HepG2 (cell line): ENCODE results near the gene SAP25. TPM values are rescaled to one million over a fixed set of nuclear protein-coding genes. Genes with fewer than 3 reads are reported as not detected.
A peak's percentile ranks its signal among the peaks of the same experiment; 100 is the strongest.

Experiments used
- ATAC-seq: fragments of 200-7000 bp; cut with Tn5 transposase; 3 replicates; pipeline ENCODE4 v1.9.1; 2020; ENCODE audit warnings: mild to moderate bottlenecking, moderate library complexity
- BruUV-seq: library from RNA; stranded (reverse); fragments of 400-500 nt; replicated peaks from 2 replicates; lab custom pipeline; 2021; lab: Mats Ljungman, UMichigan
- CTCF ChIA-PET: fragments of 300-600 bp; formaldehyde crosslinking; extraction: SDS; loops from one replicate; lab custom pipeline; 2021; ENCODE audit warnings: low total read pairs, inconsistent platforms, low intra/inter-chr PET ratio; lab: Yijun Ruan, JAX
- POLR2A ChIA-PET: fragments of 350-600 bp; sonication (Branson Sonifier 250); formaldehyde crosslinking; loops from one replicate; lab custom pipeline; 2020; ENCODE audit warnings: antibody characterized with exemption, inconsistent platforms; lab: Yijun Ruan, JAX
- DNase-seq: peaks from one replicate; pipeline ENCODE4 v3.0.0-alpha.2; 2015; ENCODE audit warnings: low spot score
- FAIRE-seq: peaks from 3 replicates; lab custom pipeline; 2011; peaks lifted over from hg19 to GRCh38; lab: Jason Lieb, UNC
- H2AFZ ChIP-seq: one replicate; pipeline ENCODE4 v1.6.1; 2011; ENCODE audit warnings: low read length, inconsistent platforms
- H3K27ac ChIP-seq: fragments of 300-600 bp; 3 replicates; pipeline ENCODE4 v1.8.0; 2011; ENCODE audit warnings: mixed run types, mild to moderate bottlenecking, mixed read lengths, low read length, inconsistent platforms; ENCODE audit not compliant: insufficient read depth; ENCODE audit errors: extremely low read length
- H3K27me3 ChIP-seq, 2 experiments: fragments of 200-600 bp in 1 of 2; 2 replicates in 1 of 2; 3 replicates in 1 of 2; pipeline versions ENCODE4 v1.6.0 to v1.8.0; 2011; ENCODE audit warnings: low read length in 2 of 2, mild to moderate bottlenecking in 2 of 2, moderate library complexity in 2 of 2, inconsistent platforms in 1 of 2; ENCODE audit not compliant: insufficient read depth in 2 of 2, control insufficient read depth in 1 of 2
- H3K36me3 ChIP-seq, 2 experiments: fragments of 200-600 bp in 1 of 2; replicated peaks in 1 of 2; 2 replicates in 1 of 2; 3 replicates in 1 of 2; pipeline versions ENCODE4 v1.5.1 to v1.8.0; 2011; ENCODE audit warnings: low read length in 2 of 2, inconsistent platforms in 1 of 2; ENCODE audit not compliant: insufficient read depth in 2 of 2, control insufficient read depth in 1 of 2
- H3K4me1 ChIP-seq: 2 replicates; pipeline ENCODE4 v1.5.1; 2012; ENCODE audit warnings: low read length, inconsistent platforms; ENCODE audit not compliant: insufficient read depth
- H3K4me2 ChIP-seq: 2 replicates; pipeline ENCODE4 v1.6.0; 2011; ENCODE audit warnings: low read depth, low read length, inconsistent platforms
- H3K4me3 ChIP-seq, 3 experiments: fragments of 200-600 bp in 1 of 3; sonication (generic), shearing (Covaris generic) in 1 of 3; replicated peaks in 1 of 3; 2 replicates each; pipeline ENCODE4 v1.5.1; 2011 to 2016; ENCODE audit warnings: low read length in 3 of 3, inconsistent platforms in 2 of 3, low read depth in 2 of 3, mild to moderate bottlenecking in 2 of 3, control low read depth in 1 of 3, mixed read lengths in 1 of 3; ENCODE audit not compliant: insufficient read depth in 1 of 3
- H3K79me2 ChIP-seq: one replicate; pipeline ENCODE4 v1.6.1; 2011; ENCODE audit warnings: low read length, inconsistent platforms; ENCODE audit not compliant: insufficient read depth
- H3K9ac ChIP-seq: 2 replicates; pipeline ENCODE4 v1.6.0; 2011; ENCODE audit warnings: mild to moderate bottlenecking, low read depth, low read length, inconsistent platforms; ENCODE audit not compliant: insufficient read depth
- H3K9me3 ChIP-seq: 2 replicates; pipeline ENCODE4 v1.5.1; 2012; ENCODE audit warnings: mild to moderate bottlenecking, low read length
- H4K20me1 ChIP-seq: 2 replicates; pipeline ENCODE4 v1.6.0; 2011; ENCODE audit warnings: inconsistent platforms, mild to moderate bottlenecking, low read length, moderate library complexity; ENCODE audit not compliant: insufficient read depth
- CREB3 ChIP-seq: sonication (generic); formaldehyde crosslinking; IDR thresholded peaks from 2 replicates; pipeline ENCODE4 v1.5.0; 2020; ENCODE audit warnings: missing genetic modification reagents
- DNMT3B ChIP-seq: conservative IDR thresholded peaks from 2 replicates; pipeline ENCODE4 v1.6.1; 2016; ENCODE audit warnings: missing biosample characterization, control low read depth
- IKZF5 ChIP-seq: IDR thresholded peaks from 2 replicates; pipeline ENCODE4 v1.6.1; 2018; ENCODE audit warnings: missing genetic modification reagents, mild to moderate bottlenecking, missing compliant biosample characterization
- JARID2 ChIP-seq: sonication (generic); formaldehyde crosslinking; IDR thresholded peaks from 2 replicates; pipeline ENCODE4 v1.8.1; 2023; ENCODE audit warnings: missing genetic modification reagents, inconsistent platforms; ENCODE audit not compliant: insufficient replicate concordance
- MED8 ChIP-seq: sonication (generic); formaldehyde crosslinking; IDR thresholded peaks from 2 replicates; pipeline ENCODE4 v1.8.1; 2023; ENCODE audit warnings: mild to moderate bottlenecking, missing genetic modification reagents; ENCODE audit not compliant: insufficient replicate concordance
- MIER2 ChIP-seq: IDR thresholded peaks from 2 replicates; pipeline ENCODE4 v1.6.1; 2016; ENCODE audit warnings: missing biosample characterization, missing genetic modification reagents
- MXI1 ChIP-seq: IDR thresholded peaks from 3 replicates; pipeline ENCODE4 v1.6.1; 2012; ENCODE audit warnings: low read depth, low read length, inconsistent platforms, borderline replicate concordance
- MYPOP ChIP-seq: sonication (generic); formaldehyde crosslinking; IDR thresholded peaks from 2 replicates; pipeline ENCODE4 v1.8.1; 2023; ENCODE audit warnings: mild to moderate bottlenecking, moderate library complexity, missing genetic modification reagents
- PHF5A ChIP-seq: IDR thresholded peaks from one replicate; pipeline ENCODE4 v1.6.1; 2018; ENCODE audit warnings: low read depth, missing genetic modification reagents; ENCODE audit not compliant: unreplicated experiment
- SIN3A ChIP-seq: IDR thresholded peaks from 2 replicates; pipeline ENCODE4 v1.6.1; 2011; ENCODE audit warnings: low read depth, mild to moderate bottlenecking, control low read depth, low read length, borderline replicate concordance
- ZBTB4 ChIP-seq: sonication (generic); formaldehyde crosslinking; IDR thresholded peaks from 2 replicates; pipeline ENCODE4 v1.4.0; 2020; ENCODE audit warnings: missing genetic modification reagents, mild to moderate bottlenecking, borderline replicate concordance
- ZFP90 ChIP-seq: sonication (generic); formaldehyde crosslinking; IDR thresholded peaks from 2 replicates; pipeline ENCODE4 v1.8.0; 2022; ENCODE audit warnings: missing genetic modification reagents, mild to moderate bottlenecking, inconsistent platforms, borderline replicate concordance
- ZNF235 ChIP-seq: sonication (generic); formaldehyde crosslinking; IDR thresholded peaks from 2 replicates; pipeline ENCODE4 v1.8.1; 2023; ENCODE audit warnings: mild to moderate bottlenecking, missing genetic modification reagents, borderline replicate concordance
- ZNF556 ChIP-seq: sonication (generic); formaldehyde crosslinking; IDR thresholded peaks from 2 replicates; pipeline ENCODE4 v1.4.0; 2020; ENCODE audit warnings: mild to moderate bottlenecking, missing genetic modification reagents, borderline replicate concordance
- ZNF614 ChIP-seq: IDR thresholded peaks from 2 replicates; pipeline ENCODE4 v1.6.1; 2018; ENCODE audit warnings: missing biosample characterization, missing genetic modification reagents, inconsistent platforms, borderline replicate concordance
- ZSCAN29 ChIP-seq: sonication (generic); formaldehyde crosslinking; conservative IDR thresholded peaks from 2 replicates; pipeline ENCODE4 v1.4.0; 2020; ENCODE audit warnings: mild to moderate bottlenecking, missing genetic modification reagents
- WGBS: methylation state at CpG from one replicate; pipeline ENCODE4 v1.1.6; 2017; ENCODE audit warnings: low lambda C conversion rate; 5-methylcytosine and 5-hydroxymethylcytosine counted together
- in situ Hi-C: cut with HindIII; loops from 2 replicates; pipeline ENCODE4 v1.10.0; 2017; ENCODE audit warnings: low pct_unique_long_range_greater_than_20kb; ENCODE audit not compliant: extremely low pct_ligation_motif_present
- intact Hi-C: fragments of 100-400 bp; cut with micrococcal nuclease; formaldehyde crosslinking; loops from one replicate; pipeline ENCODE4 v1.10.0; 2022; ENCODE audit not compliant: unreplicated experiment
- polyA plus RNA-seq, 8 experiments: library from polyadenylated mRNA; depleted of rRNA in 3 of 8; stranded (reverse) in 7 of 8; unstranded in 1 of 8; fragments of >200 nt; fragmentation: Illumina TruSeq in 4 of 8; extraction: Trizol in 4 of 8; gene quantifications; 2 replicates each; pipeline versions ENCODE4 v1.2.1 to v1.2.3, GENCODE V29; 2011 to 2016; ENCODE audit warnings: low read depth in 4 of 8, missing spikeins in 1 of 8, mixed read lengths in 1 of 8; ENCODE audit not compliant: insufficient read depth in 1 of 8
- total RNA-seq, 5 experiments: library from RNA; depleted of rRNA; stranded (reverse); fragments of >200 nt; fragmentation: Illumina TruSeq; extraction: Trizol; gene quantifications; 2 replicates each; pipeline ENCODE4 v1.2.3, GENCODE V29; 2016; ENCODE audit warnings: low read depth in 1 of 5

The SAP25 gene
- total and polyA plus RNA-seq, 2 of the 13 experiments (the other 11 are each of a cell fraction or from before 2014, with no cell fraction given) = 0.15 to 0.20 TPM

- ChIA-PET CTCF (interaction anchor here (1.1 kb wide), 1 partner anchor 13 kb away, joined by 4 read pairs; no protein-coding TSS in a partner anchor), POLR2A (interaction anchor here (0.5 to 2.7 kb wide), 12 partner anchors 9 to 343 kb away, joined by 3 to 19 read pairs (median 6); partner anchors contain the start of genes FBXO24, LRCH4, MEPCE and TSC22D4)
- FAIRE-seq (peak; percentile 96), DNase-seq (peak; percentile 96), ATAC-seq (peak; percentile 80)
- BruUV-seq = no TSS peak
- Histone ChIP-seq H3K9ac (peak overlapping the region; percentile 76), H3K9me3 (no peaks in the 10 kb centered on the region), H3K79me2 (peaks cover 65% of the 10 kb centered on the region), H3K4me2 (peak overlapping the region; percentile 86), H3K36me3 (peaks cover 9 to 34% of the 10 kb centered on the region in 2 experiments), H3K27ac (peak overlapping the region; percentile 94), H3K4me3 (peak overlapping the region; percentile 6 to 35 (median 33); a peak in 3 of 6 replicates), H4K20me1 (no peaks in the 10 kb centered on the region), H3K4me1 (peaks cover 90% of the 10 kb centered on the region), H3K27me3 (no peaks in the 10 kb centered on the region), H2AFZ (no peak overlapping the region)
- 4% methylated on average over 10 of the region's 10 CpGs for WGBS
- in situ Hi-C loops = no loop called here
- intact Hi-C loops = no loop called here
- peak; percentile 71; the same call in 1 of the 3 replicates for TF ChIP-seq MXI1
- TF ChIP-seq MIER2 (CRISPR knock-in tag) = 0 out of 2 replicates have a peak, but pooled peaks have one; percentile 18
- TF ChIP-seq ZFP90 (CRISPR knock-in tag) = no peak
- no peak for TF ChIP-seq ZNF235 (CRISPR knock-in tag)
- no peak for TF ChIP-seq ZNF556 (CRISPR knock-in tag)
- peak; percentile 63 for TF ChIP-seq SIN3A
- TF ChIP-seq ZNF614 (CRISPR knock-in tag) = peak; percentile 49; the same call in 1 of the 2 replicates
- TF ChIP-seq PHF5A (CRISPR knock-in tag) = peak; percentile 80
- TF ChIP-seq MYPOP (CRISPR knock-in tag) = no peak; the same call in 1 of the 2 replicates
- no peak for TF ChIP-seq CREB3 (CRISPR knock-in tag)
- TF ChIP-seq MED8 (CRISPR knock-in tag) = peak; percentile 49
- TF ChIP-seq ZSCAN29 (CRISPR knock-in tag) = no peak
- no peak for TF ChIP-seq JARID2 (CRISPR knock-in tag)
- TF ChIP-seq DNMT3B = no peak
- TF ChIP-seq IKZF5 (CRISPR knock-in tag) = peak; percentile 16; the same call in 1 of the 2 replicates
- no peak for TF ChIP-seq ZBTB4 (CRISPR knock-in tag)
Observed at GRCh38 chr7:100546129-100546925, 27.4 kb downstream of the SAP25 start.
